Measurements from ENCODE around the gene RGS16. TPM values are rescaled to one million over a fixed set of nuclear protein-coding genes. Genes with fewer than 3 reads are reported as not detected.

The RGS16 gene
- total RNA-seq, 1 donor from 2014 or later: 12.5 TPM

- H3K9me3 ChIP-seq (ENCODE audit: low read depth): no peaks in the 10 kb centered on the region
- H4K20me1 ChIP-seq (ENCODE audit: low read depth): no peaks in the 10 kb centered on the region
- no peak overlapping the region for H3K4me2 ChIP-seq
- H3K9me3 Mint-ChIP-seq: no peaks in the 10 kb centered on the region
- no peak for DNase-seq (ENCODE audit: low spot score)
- H2AFZ ChIP-seq (replicated peaks): no peak overlapping the region
- no peak overlapping the region for H3K9ac ChIP-seq
- peaks cover 30% of the 10 kb centered on the region for H3K27me3 Mint-ChIP-seq (ENCODE audit: insufficient read depth, low read depth)
- no peak overlapping the region for H3K27ac ChIP-seq
- peaks cover 73% of the 10 kb centered on the region for H3K4me1 Mint-ChIP-seq
- TF ChIP-seq CTCF (IDR thresholded peaks at IDR 0.05): no peak
- TF ChIP-seq EZH2 (IDR thresholded peaks at IDR 0.05): no peak
- no peak for TF ChIP-seq EZH2phosphoT487 (IDR thresholded peaks at IDR 0.05)
- H3K36me3 Mint-ChIP-seq: no peaks in the 10 kb centered on the region
- H3K4me3 Mint-ChIP-seq: no peak overlapping the region
- H3K27ac Mint-ChIP-seq: no peak overlapping the region
- H3K4me1 ChIP-seq: peaks cover 48% of the 10 kb centered on the region
- no peaks in the 10 kb centered on the region for H3K79me2 ChIP-seq (ENCODE audit: low read depth)
- no peak overlapping the region for H3K4me3 ChIP-seq
- H3F3A ChIP-seq (ENCODE audit: low read depth): peaks cover 19% of the 10 kb centered on the region
- peaks cover 35% of the 10 kb centered on the region for H3K27me3 ChIP-seq
- H3K36me3 ChIP-seq: no peaks in the 10 kb centered on the region
Measured at GRCh38 chr1:182608236-182608635, 4.0 kb upstream of the RGS16 start.

- Histone ChIP-seq H3K27ac (no peak overlapping the region), H3K9ac (no peak overlapping the region), H3K4me3 (no peak overlapping the region), H3K4me2 (no peak overlapping the region), H3K79me2 (ENCODE audit: low read depth) (no peaks in the 10 kb centered on the region), H3K27me3 (peaks cover 35% of the 10 kb centered on the region), H3K9me3 (ENCODE audit: low read depth) (no peaks in the 10 kb centered on the region), H3F3A (ENCODE audit: low read depth) (peaks cover 19% of the 10 kb centered on the region), H3K36me3 (no peaks in the 10 kb centered on the region), H3K4me1 (peaks cover 46% of the 10 kb centered on the region), H2AFZ (replicated peaks) (no peak overlapping the region), H4K20me1 (ENCODE audit: low read depth) (no peaks in the 10 kb centered on the region)
- no peak overlapping the region for H3K4me3 Mint-ChIP-seq
- H3K4me1 Mint-ChIP-seq: peaks cover 70% of the 10 kb centered on the region
- H3K36me3 Mint-ChIP-seq: no peaks in the 10 kb centered on the region
- no peak for DNase-seq (ENCODE audit: low spot score)
- peaks cover 28% of the 10 kb centered on the region for H3K27me3 Mint-ChIP-seq (ENCODE audit: insufficient read depth, low read depth)
- H3K9me3 Mint-ChIP-seq: no peaks in the 10 kb centered on the region
- H3K27ac Mint-ChIP-seq: no peak overlapping the region
- TF ChIP-seq EZH2 (IDR thresholded peaks at IDR 0.05): no peak
- TF ChIP-seq CTCF (IDR thresholded peaks at IDR 0.05): no peak
- no peak for TF ChIP-seq EZH2phosphoT487 (IDR thresholded peaks at IDR 0.05)
Measured at GRCh38 chr1:182607566-182607965, 3.4 kb upstream of the RGS16 start.

- Histone ChIP-seq H3F3A (ENCODE audit: low read depth) (peaks cover 22% of the 10 kb centered on the region), H3K9ac (no peak overlapping the region), H3K27ac (no peak overlapping the region), H3K27me3 (peaks cover 35% of the 10 kb centered on the region), H3K4me2 (peak overlapping the region; percentile 75), H3K79me2 (ENCODE audit: low read depth) (no peaks in the 10 kb centered on the region), H3K4me1 (peaks cover 36% of the 10 kb centered on the region), H3K9me3 (ENCODE audit: low read depth) (no peaks in the 10 kb centered on the region), H2AFZ (replicated peaks) (peak overlapping the region; percentile 67), H3K36me3 (no peaks in the 10 kb centered on the region), H4K20me1 (ENCODE audit: low read depth) (no peaks in the 10 kb centered on the region), H3K4me3 (peak overlapping the region; percentile 42)
- Mint-ChIP-seq H3K36me3 (no peaks in the 10 kb centered on the region), H3K4me3 (peak overlapping the region; percentile 80), H3K4me1 (peaks cover 40% of the 10 kb centered on the region), H3K27ac (no peak overlapping the region), H3K27me3 (ENCODE audit: insufficient read depth, low read depth) (peaks cover 17% of the 10 kb centered on the region), H3K9me3 (no peaks in the 10 kb centered on the region)
- peak; percentile 37 for DNase-seq (ENCODE audit: low spot score)
- TF ChIP-seq CTCF (IDR thresholded peaks at IDR 0.05): no peak
- no peak for TF ChIP-seq EZH2phosphoT487 (IDR thresholded peaks at IDR 0.05)
- TF ChIP-seq EZH2 (IDR thresholded peaks at IDR 0.05): no peak
Measured at GRCh38 chr1:182603646-182604174, 479 bp downstream of the RGS16 start.

All from neural progenitor cell (in vitro differentiated cells).